ENCODE data around the gene NCAPH2.
A peak's percentile ranks its signal among the peaks of the same experiment; 100 is the strongest.

NCAPH2 gene

GRCh38 chr22:50524676-50525103 is 16.7 kb downstream of the NCAPH2 start:
- H3K14ac ChIP-seq (ENCODE audit: low read length): peak overlapping the region; percentile 82

GRCh38 chr22:50525104-50525857 is 17.3 kb downstream of the NCAPH2 start, which contains the start of gene SCO2:
TSS of gene SCO2 (minus strand) at chr22:50525598. CDS start at chr22:50524411, 1,187 bp downstream.
- Histone ChIP-seq H2BK5ac (ENCODE audit: low read length) (peak within 1 kb of the TSS; percentile 82), H3K36me3 (replicated peaks in 1 of 2; ENCODE audit: control insufficient read depth in 2 of 2, insufficient read depth in 2 of 2, low read length in 2 of 2) (peaks cover 35 to 44% of the 10 kb centered on the region in 2 donors), H3K79me1 (ENCODE audit: low read depth, low read length) (peaks cover 12% of the 10 kb centered on the region), H2BK120ac (ENCODE audit: low read depth, low read length) (no peak within 1 kb of the TSS), H3K23ac (ENCODE audit: low read depth, low read length, poor library complexity) (peak within 1 kb of the TSS; percentile 80), H2BK15ac (ENCODE audit: low read length) (peak within 1 kb of the TSS; percentile 75), H3K14ac (ENCODE audit: low read length) (peak within 1 kb of the TSS; percentile 98), H2AK5ac (ENCODE audit: low read depth, low read length) (peak within 1 kb of the TSS; percentile 88), H3K4ac (ENCODE audit: low read length) (peak within 1 kb of the TSS; percentile 69), H4K8ac (ENCODE audit: low read depth, low read length) (peak within 1 kb of the TSS; percentile 65), H3K9ac (ENCODE audit: low read depth, low read length, poor library complexity) (peak within 1 kb of the TSS; percentile 97), H4K91ac (ENCODE audit: low read depth, low read length, poor library complexity) (no peak within 1 kb of the TSS), H3K4me2 (ENCODE audit: insufficient read depth, low read length, poor library complexity, severe bottlenecking) (peak within 1 kb of the TSS; percentile 94), H3K18ac (ENCODE audit: low read length) (peak within 1 kb of the TSS; percentile 95), H3K9me3 (replicated peaks in 1 of 2; ENCODE audit: control insufficient read depth in 2 of 2, insufficient read depth in 1 of 2, low read depth in 1 of 2, low read length in 2 of 2) (peaks cover 6 to 11% of the 10 kb centered on the region in 2 donors), H3K27me3 (ENCODE audit: control insufficient read depth in 3 of 3, insufficient read depth in 3 of 3, low read depth in 1 of 3, low read length in 3 of 3) (peaks cover 2 to 17% (median 8%) of the 10 kb centered on the region in 3 experiments), H3K4me1 (ENCODE audit: control insufficient read depth in 2 of 2, insufficient read depth in 1 of 2, low read depth in 1 of 2, low read length in 2 of 2) (peaks cover 11 to 17% of the 10 kb centered on the region in 2 donors), H3K4me3 (ENCODE audit: low read length in 2 of 2) (peak within 1 kb of the TSS; percentile 84 to 91), H2BK12ac (ENCODE audit: low read length) (no peak within 1 kb of the TSS), H3K27ac (replicated peaks; ENCODE audit: low read length) (peak within 1 kb of the TSS; percentile 89), H2AFZ (ENCODE audit: low read length) (peak within 1 kb of the TSS; percentile 98)
- no CpG with 5 or more reads among the region's 84 CpGs for WGBS, 2 donors (ENCODE audit: extremely low coverage in 2 of 2, insufficient read length in 2 of 2, insufficient replicate concordance in 1 of 2)
- DNase-seq (ENCODE audit: low spot score): peak; percentile 98

More at GRCh38 chr22:50524676-50525103, 16.7 kb downstream of the NCAPH2 start:
- H3K4me3 ChIP-seq (ENCODE audit: low read length in 2 of 2): peak overlapping the region; percentile 84 to 91
- peaks cover 11 to 17% of the 10 kb centered on the region in 2 donors for H3K4me1 ChIP-seq (ENCODE audit: control insufficient read depth in 2 of 2, insufficient read depth in 1 of 2, low read depth in 1 of 2, low read length in 2 of 2)
- H2BK5ac ChIP-seq (ENCODE audit: low read length): no peak overlapping the region
- no peak overlapping the region for H3K4ac ChIP-seq (ENCODE audit: low read length)
- peak overlapping the region; percentile 88 for H2AK5ac ChIP-seq (ENCODE audit: low read depth, low read length)
- peak overlapping the region; percentile 98 for H2AFZ ChIP-seq (ENCODE audit: low read length)
- no peak overlapping the region for H2BK15ac ChIP-seq (ENCODE audit: low read length)
- H2BK120ac ChIP-seq (ENCODE audit: low read depth, low read length): no peak overlapping the region
- peaks cover 0 to 11% (median 2%) of the 10 kb centered on the region in 3 experiments for H3K27me3 ChIP-seq (ENCODE audit: control insufficient read depth in 3 of 3, insufficient read depth in 3 of 3, low read depth in 1 of 3, low read length in 3 of 3)
- H4K8ac ChIP-seq (ENCODE audit: low read depth, low read length): no peak overlapping the region
- peak overlapping the region; percentile 80 for H3K23ac ChIP-seq (ENCODE audit: low read depth, low read length, poor library complexity)
- H3K9me3 ChIP-seq (replicated peaks in 1 of 2; ENCODE audit: control insufficient read depth in 2 of 2, insufficient read depth in 1 of 2, low read depth in 1 of 2, low read length in 2 of 2): peaks cover 3 to 9% of the 10 kb centered on the region in 2 donors
- H3K36me3 ChIP-seq (replicated peaks in 1 of 2; ENCODE audit: control insufficient read depth in 2 of 2, insufficient read depth in 2 of 2, low read length in 2 of 2): peaks cover 35 to 45% of the 10 kb centered on the region in 2 donors
- no peak for DNase-seq (ENCODE audit: low spot score)
- H3K27ac ChIP-seq (replicated peaks; ENCODE audit: low read length): no peak overlapping the region
- H3K4me2 ChIP-seq (ENCODE audit: insufficient read depth, low read length, poor library complexity, severe bottlenecking): peak overlapping the region; percentile 65
- no peak overlapping the region for H3K18ac ChIP-seq (ENCODE audit: low read length)
- no peak overlapping the region for H2BK12ac ChIP-seq (ENCODE audit: low read length)
- WGBS, 2 donors (ENCODE audit: extremely low coverage in 2 of 2, insufficient read length in 2 of 2, insufficient replicate concordance in 1 of 2): no CpG with 5 or more reads among the region's 19 CpGs
- no peak overlapping the region for H4K91ac ChIP-seq (ENCODE audit: low read depth, low read length, poor library complexity)
- peaks cover 12% of the 10 kb centered on the region for H3K79me1 ChIP-seq (ENCODE audit: low read depth, low read length)
- peak overlapping the region; percentile 93 for H3K9ac ChIP-seq (ENCODE audit: low read depth, low read length, poor library complexity)

GRCh38 chr22:50525858-50526107 is 17.8 kb downstream of the NCAPH2 start:
- Histone ChIP-seq H3K79me1 (ENCODE audit: low read depth, low read length) (peaks cover 12% of the 10 kb centered on the region), H3K4me2 (ENCODE audit: insufficient read depth, low read length, poor library complexity, severe bottlenecking) (peak overlapping the region; percentile 94), H3K27me3 (ENCODE audit: control insufficient read depth in 3 of 3, insufficient read depth in 3 of 3, low read depth in 1 of 3, low read length in 3 of 3) (peaks cover 5 to 22% (median 11%) of the 10 kb centered on the region in 3 experiments), H3K4ac (ENCODE audit: low read length) (no peak overlapping the region), H4K91ac (ENCODE audit: low read depth, low read length, poor library complexity) (no peak overlapping the region), H3K36me3 (replicated peaks in 1 of 2; ENCODE audit: control insufficient read depth in 2 of 2, insufficient read depth in 2 of 2, low read length in 2 of 2) (peaks cover 35 to 42% of the 10 kb centered on the region in 2 donors), H3K27ac (replicated peaks; ENCODE audit: low read length) (peak overlapping the region; percentile 89), H4K8ac (ENCODE audit: low read depth, low read length) (no peak overlapping the region), H2BK120ac (ENCODE audit: low read depth, low read length) (no peak overlapping the region), H2BK5ac (ENCODE audit: low read length) (peak overlapping the region; percentile 82), H3K9ac (ENCODE audit: low read depth, low read length, poor library complexity) (peak overlapping the region; percentile 97), H2BK15ac (ENCODE audit: low read length) (peak overlapping the region; percentile 75), H3K18ac (ENCODE audit: low read length) (peak overlapping the region; percentile 95), H2AFZ (ENCODE audit: low read length) (peak overlapping the region; percentile 98), H3K4me3 (ENCODE audit: low read length in 2 of 2) (peak overlapping the region; percentile 84 to 91), H3K23ac (ENCODE audit: low read depth, low read length, poor library complexity) (peak overlapping the region; percentile 80), H3K4me1 (ENCODE audit: control insufficient read depth in 2 of 2, insufficient read depth in 1 of 2, low read depth in 1 of 2, low read length in 2 of 2) (peaks cover 13 to 17% of the 10 kb centered on the region in 2 donors), H2BK12ac (ENCODE audit: low read length) (no peak overlapping the region), H3K14ac (ENCODE audit: low read length) (peak overlapping the region; percentile 98), H2AK5ac (ENCODE audit: low read depth, low read length) (peak overlapping the region; percentile 46), H3K9me3 (replicated peaks in 1 of 2; ENCODE audit: control insufficient read depth in 2 of 2, insufficient read depth in 1 of 2, low read depth in 1 of 2, low read length in 2 of 2) (peaks cover 8 to 15% of the 10 kb centered on the region in 2 donors)
- no peak for DNase-seq (ENCODE audit: low spot score)
- no CpG with 5 or more reads among the region's 33 CpGs for WGBS, 2 donors (ENCODE audit: extremely low coverage in 2 of 2, insufficient read length in 2 of 2, insufficient replicate concordance in 1 of 2)

All from neuronal stem cell (in vitro differentiated cells).